GM12875 (cell line): ENCODE results near the gene C1orf53.

Source experiments
- H3K4me3 ChIP-seq: one replicate; pipeline ENCODE4 v1.5.1; 2011; ENCODE audit warnings: low read depth, low read length, control low read depth
- TF ChIP-seq, protein P1 (sequence below): IDR thresholded peaks from 2 replicates; pipeline ENCODE4 v1.5.1; 2011; ENCODE audit warnings: low read depth, mild to moderate bottlenecking, control low read depth, inconsistent platforms, low read length, moderate library complexity, borderline replicate concordance; ENCODE audit not compliant: insufficient read depth

The C1orf53 gene

DNA sequence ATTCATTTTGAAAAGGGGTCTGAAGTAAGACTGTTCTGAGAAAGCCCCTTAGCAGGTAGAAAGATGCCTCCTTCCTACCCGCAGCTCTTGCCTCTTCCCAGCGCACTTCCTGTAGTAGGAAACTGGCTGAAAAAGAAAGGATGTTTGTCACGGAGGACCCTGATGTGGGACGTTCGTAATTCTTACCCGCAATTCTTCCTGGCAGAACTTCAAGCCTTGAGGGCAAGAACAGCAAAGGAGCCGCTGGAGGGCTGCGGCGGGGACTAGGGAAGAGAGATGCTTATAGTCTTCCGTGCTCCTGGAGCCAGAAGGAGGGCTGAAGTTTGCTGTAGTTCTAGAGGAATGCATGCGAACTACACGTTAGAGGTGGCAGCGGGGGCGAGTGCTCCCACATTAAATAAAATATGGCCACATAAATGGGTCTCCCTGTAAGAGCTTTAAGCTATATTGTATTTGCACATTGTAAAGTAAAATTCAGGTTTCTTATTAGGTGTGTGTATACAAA is 6.3 kb downstream of the C1orf53 start:
- no peak overlapping the region for H3K4me3 ChIP-seq

DNA sequence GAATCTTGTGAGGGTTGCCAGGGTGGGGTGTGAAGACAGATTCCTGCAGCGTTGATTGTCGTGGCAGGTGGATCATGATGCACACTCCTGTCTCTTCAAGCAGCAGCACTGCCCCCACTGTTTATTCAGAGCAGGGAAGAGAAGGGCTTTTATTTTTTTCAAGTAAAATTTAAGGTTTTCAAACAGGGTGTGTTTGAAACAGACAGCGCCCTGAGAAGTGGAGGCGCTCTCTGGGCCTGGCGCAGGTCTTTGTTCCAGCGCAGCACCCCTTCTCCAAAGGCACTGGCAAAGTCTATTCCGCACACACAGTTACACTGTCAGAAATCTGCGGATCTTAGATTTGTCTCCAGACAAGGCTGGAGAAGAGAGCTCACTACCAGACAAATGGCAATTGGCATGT is 7.0 kb downstream of the C1orf53 start:
- TF ChIP-seq, protein P1, sequence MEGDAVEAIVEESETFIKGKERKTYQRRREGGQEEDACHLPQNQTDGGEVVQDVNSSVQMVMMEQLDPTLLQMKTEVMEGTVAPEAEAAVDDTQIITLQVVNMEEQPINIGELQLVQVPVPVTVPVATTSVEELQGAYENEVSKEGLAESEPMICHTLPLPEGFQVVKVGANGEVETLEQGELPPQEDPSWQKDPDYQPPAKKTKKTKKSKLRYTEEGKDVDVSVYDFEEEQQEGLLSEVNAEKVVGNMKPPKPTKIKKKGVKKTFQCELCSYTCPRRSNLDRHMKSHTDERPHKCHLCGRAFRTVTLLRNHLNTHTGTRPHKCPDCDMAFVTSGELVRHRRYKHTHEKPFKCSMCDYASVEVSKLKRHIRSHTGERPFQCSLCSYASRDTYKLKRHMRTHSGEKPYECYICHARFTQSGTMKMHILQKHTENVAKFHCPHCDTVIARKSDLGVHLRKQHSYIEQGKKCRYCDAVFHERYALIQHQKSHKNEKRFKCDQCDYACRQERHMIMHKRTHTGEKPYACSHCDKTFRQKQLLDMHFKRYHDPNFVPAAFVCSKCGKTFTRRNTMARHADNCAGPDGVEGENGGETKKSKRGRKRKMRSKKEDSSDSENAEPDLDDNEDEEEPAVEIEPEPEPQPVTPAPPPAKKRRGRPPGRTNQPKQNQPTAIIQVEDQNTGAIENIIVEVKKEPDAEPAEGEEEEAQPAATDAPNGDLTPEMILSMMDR, result no peak
- H3K4me3 ChIP-seq, result no peak overlapping the region

More for the DNA sequence above, 6.3 kb downstream of the C1orf53 start:
- TF ChIP-seq, protein P1, result no peak

DNA sequence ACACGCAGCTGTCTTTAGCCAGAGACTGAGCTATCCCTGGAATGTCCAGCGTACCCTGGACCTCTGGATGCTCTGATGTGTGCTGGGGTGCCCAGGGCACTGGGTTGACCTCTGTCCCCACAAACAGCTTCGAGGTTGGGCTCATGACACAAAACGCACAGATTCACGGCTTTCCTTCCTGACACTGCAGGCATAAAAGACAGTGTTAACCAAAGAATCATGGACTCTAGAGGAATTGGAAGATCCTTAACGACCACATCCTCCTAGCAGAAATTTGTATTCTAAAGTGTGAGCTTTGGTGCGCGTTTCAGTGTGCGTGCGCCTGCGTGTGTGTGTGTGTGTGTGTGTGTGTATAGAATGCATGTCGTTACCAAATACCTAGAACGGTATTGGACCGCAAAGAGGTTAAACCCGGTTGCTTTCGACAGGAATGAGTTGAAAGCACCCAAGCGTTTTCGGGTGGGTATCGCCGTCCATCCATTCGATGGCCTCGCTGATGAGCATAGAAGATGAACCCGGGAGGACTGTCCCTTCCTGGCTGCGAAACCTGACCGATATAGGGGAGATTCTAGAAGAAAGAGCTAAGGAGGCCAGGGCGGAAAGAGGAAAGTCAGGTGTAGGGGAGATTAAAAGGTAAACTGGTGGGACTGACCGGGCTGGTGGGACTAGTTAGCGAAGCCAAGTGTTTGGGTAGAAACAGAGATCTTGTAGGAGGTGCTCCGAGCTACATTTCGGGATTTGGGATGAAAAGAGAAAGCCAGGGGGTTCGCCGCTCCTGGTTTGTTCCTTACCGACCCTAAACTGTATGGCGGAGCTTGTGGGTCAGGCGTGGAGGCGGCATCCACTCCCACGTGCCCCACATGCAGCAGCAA is 7.9 kb downstream of the C1orf53 start:
- TF ChIP-seq, protein P1, result no peak
- H3K4me3 ChIP-seq, result no peak overlapping the region

DNA sequence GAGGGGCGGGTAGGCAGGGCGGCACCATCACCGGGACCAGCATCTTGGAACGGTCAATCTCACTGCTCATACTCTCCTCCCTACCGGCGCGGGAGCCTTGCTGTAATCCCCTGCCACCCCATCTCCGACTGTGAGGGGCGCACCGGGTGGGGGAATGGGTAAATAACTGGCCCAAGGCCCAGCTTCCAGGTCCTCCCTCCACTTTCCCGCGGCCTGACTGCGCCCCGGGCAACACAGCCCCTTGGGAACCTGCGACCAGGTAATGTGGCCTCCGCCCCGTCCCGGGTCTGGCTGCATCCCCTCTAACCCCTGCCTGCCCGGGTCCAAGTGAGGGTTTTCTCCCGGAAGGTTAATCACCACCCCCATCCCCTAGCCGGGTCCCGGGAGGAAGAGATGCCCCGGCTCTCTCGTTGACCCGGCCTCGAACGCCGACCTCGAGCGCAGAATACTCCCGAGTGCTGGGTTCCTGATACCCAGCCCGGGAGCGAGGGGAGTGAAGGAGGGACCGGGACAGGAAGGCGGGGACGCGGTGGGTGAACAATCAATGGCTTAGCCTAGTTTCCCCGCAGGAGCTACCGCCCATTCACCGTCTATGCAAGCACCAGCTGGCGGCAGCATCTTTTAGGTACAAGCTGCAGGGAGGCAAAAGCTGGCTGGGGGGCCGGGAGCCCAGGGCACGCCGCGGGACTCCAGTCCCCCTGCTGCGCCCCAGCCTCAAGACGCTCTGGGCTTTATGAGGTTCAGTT is 8.9 kb downstream of the C1orf53 start:
- H3K4me3 ChIP-seq, result no peak overlapping the region
- TF ChIP-seq, protein P1, result no peak

GRCh38 chr1:197911857-197912696 is 9.6 kb downstream of the C1orf53 start:
- no peak overlapping the region for H3K4me3 ChIP-seq
- TF ChIP-seq, protein P1, result no peak

- no peak overlapping the region for H3K4me3 ChIP-seq
- TF ChIP-seq, protein P1, result no peak
These were observed 10.5 kb downstream of the C1orf53 start for GRCh38 chr1:197912739-197913494.
